ENCODE results near the gene MAD1L1.

The MAD1L1 gene

GRCh38 chr7:2165239-2165609 is 67.5 kb downstream of the MAD1L1 start:
- Histone ChIP-seq H3K9me3 (ENCODE audit: insufficient read depth, low read length) (no peaks in the 10 kb centered on the region), H3K9ac (ENCODE audit: low read length) (no peak overlapping the region), H3K36me3 (ENCODE audit: low read length) (no peaks in the 10 kb centered on the region), H3K27ac (ENCODE audit: low read depth, low read length) (no peak overlapping the region), H2AFZ (ENCODE audit: low read depth, low read length, severe bottlenecking) (no peak overlapping the region), H3K4me2 (ENCODE audit: low read depth, low read length, poor library complexity, severe bottlenecking) (no peak overlapping the region), H3F3A (ENCODE audit: insufficient read depth) (no peaks in the 10 kb centered on the region), H3K79me2 (ENCODE audit: insufficient read depth, low read length) (peaks cover 6% of the 10 kb centered on the region; the same call in 1 of the 2 replicates), H3K9me2 (replicated peaks; ENCODE audit: insufficient read depth, low read length) (no peaks in the 10 kb centered on the region), H3K4me3 (ENCODE audit: insufficient read depth, low read length, poor library complexity, severe bottlenecking) (no peak overlapping the region), H3K27me3 (ENCODE audit: low read length) (no peaks in the 10 kb centered on the region), H4K20me1 (ENCODE audit: low read depth, low read length) (no peaks in the 10 kb centered on the region; the same call in 1 of the 2 replicates)
- TF ChIP-seq EZH2phosphoT487 (conservative IDR thresholded peaks at IDR 0.05; ENCODE audit: low read length): no peak
- TF ChIP-seq CTCF (IDR thresholded peaks at IDR 0.05; ENCODE audit: insufficient read depth, low read length, poor library complexity, severe bottlenecking): no peak

GRCh38 chr7:2164646-2165045 is 68.1 kb downstream of the MAD1L1 start:
- Histone ChIP-seq H3K36me3 (ENCODE audit: low read length) (no peaks in the 10 kb centered on the region), H4K20me1 (ENCODE audit: low read depth, low read length) (no peaks in the 10 kb centered on the region; the same call in 1 of the 2 replicates), H3K9me3 (ENCODE audit: insufficient read depth, low read length) (no peaks in the 10 kb centered on the region), H3F3A (ENCODE audit: insufficient read depth) (no peaks in the 10 kb centered on the region), H3K27me3 (ENCODE audit: low read length) (no peaks in the 10 kb centered on the region), H3K9me2 (replicated peaks; ENCODE audit: insufficient read depth, low read length) (no peaks in the 10 kb centered on the region), H3K79me2 (ENCODE audit: insufficient read depth, low read length) (peaks cover 6% of the 10 kb centered on the region; the same call in 1 of the 2 replicates), H3K27ac (ENCODE audit: low read depth, low read length) (no peak overlapping the region), H2AFZ (ENCODE audit: low read depth, low read length, severe bottlenecking) (no peak overlapping the region), H3K4me3 (ENCODE audit: insufficient read depth, low read length, poor library complexity, severe bottlenecking) (no peak overlapping the region), H3K4me2 (ENCODE audit: low read depth, low read length, poor library complexity, severe bottlenecking) (no peak overlapping the region), H3K9ac (ENCODE audit: low read length) (no peak overlapping the region)
- TF ChIP-seq CTCF (IDR thresholded peaks at IDR 0.05; ENCODE audit: insufficient read depth, low read length, poor library complexity, severe bottlenecking): no peak
- TF ChIP-seq EZH2phosphoT487 (conservative IDR thresholded peaks at IDR 0.05; ENCODE audit: low read length): no peak

GRCh38 chr7:2163600-2164555 is 68.9 kb downstream of the MAD1L1 start:
- no peak overlapping the region for H3K4me2 ChIP-seq (ENCODE audit: low read depth, low read length, poor library complexity, severe bottlenecking)
- H3F3A ChIP-seq (ENCODE audit: insufficient read depth): no peaks in the 10 kb centered on the region
- H3K27ac ChIP-seq (ENCODE audit: low read depth, low read length): no peak overlapping the region
- H3K4me3 ChIP-seq (ENCODE audit: insufficient read depth, low read length, poor library complexity, severe bottlenecking): no peak overlapping the region
- H3K9ac ChIP-seq (ENCODE audit: low read length): no peak overlapping the region
- no peaks in the 10 kb centered on the region; the same call in 1 of the 2 replicates for H4K20me1 ChIP-seq (ENCODE audit: low read depth, low read length)
- H3K27me3 ChIP-seq (ENCODE audit: low read length): no peaks in the 10 kb centered on the region
- H3K36me3 ChIP-seq (ENCODE audit: low read length): no peaks in the 10 kb centered on the region
- no peaks in the 10 kb centered on the region for H3K9me2 ChIP-seq (replicated peaks; ENCODE audit: insufficient read depth, low read length)
- TF ChIP-seq EZH2phosphoT487 (conservative IDR thresholded peaks at IDR 0.05; ENCODE audit: low read length) (no peak), CTCF (IDR thresholded peaks at IDR 0.05; ENCODE audit: insufficient read depth, low read length, poor library complexity, severe bottlenecking) (no peak)
- H3K9me3 ChIP-seq (ENCODE audit: insufficient read depth, low read length): no peaks in the 10 kb centered on the region
- H3K79me2 ChIP-seq (ENCODE audit: insufficient read depth, low read length): peaks cover 6% of the 10 kb centered on the region; the same call in 1 of the 2 replicates
- H2AFZ ChIP-seq (ENCODE audit: low read depth, low read length, severe bottlenecking): no peak overlapping the region
